Stimulated activated CD8-positive, alpha-beta memory T cell treated with anti-CD3 and anti-CD28 coated beads, Interleukin-4, amount 100 ng/mL, for 4 hours (primary cell): ENCODE results near the gene SPTBN2.

ENCODE experiments used
- DNase-seq, 2 donors: peaks; one replicate each; pipeline ENCODE4 v3.0.0-alpha.2; 2020; ENCODE audit warnings: low read depth in 2 of 2, low spot score in 1 of 2

SPTBN2 gene

DNA sequence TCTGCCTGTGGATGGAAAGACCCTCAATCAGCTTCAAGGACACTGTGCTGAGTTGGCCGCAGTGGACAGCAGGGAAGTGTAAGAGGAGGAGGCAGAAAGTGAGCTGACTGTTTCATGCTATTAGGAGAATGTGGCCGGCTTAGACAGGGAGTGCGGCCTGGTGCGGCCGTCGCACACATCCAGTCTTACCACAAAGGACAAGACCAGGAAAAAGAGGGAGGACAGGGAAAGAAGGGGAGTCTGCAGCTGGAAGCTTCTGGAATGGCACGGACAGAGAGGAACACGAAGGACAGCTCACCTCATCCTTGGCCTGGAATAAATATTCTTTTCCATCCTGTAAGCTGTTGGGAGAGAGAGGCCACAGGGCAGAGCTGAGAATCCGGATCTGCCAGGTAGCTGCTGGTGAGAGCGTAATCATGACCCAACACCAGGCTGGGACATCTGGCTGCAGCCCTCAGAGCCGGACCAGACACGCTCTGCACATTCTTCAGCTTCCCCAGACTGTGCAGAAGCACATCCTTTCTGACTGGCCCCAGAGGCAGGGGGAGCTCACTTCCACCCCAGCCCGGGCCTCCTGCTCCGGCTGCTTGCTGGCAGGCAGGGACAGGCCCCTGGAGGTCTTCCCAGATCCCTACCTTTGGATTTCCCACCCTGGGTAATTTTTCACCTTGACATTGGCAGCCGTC lies 42.8 kb downstream of the SPTBN2 start:
- no peak for DNase-seq

DNA sequence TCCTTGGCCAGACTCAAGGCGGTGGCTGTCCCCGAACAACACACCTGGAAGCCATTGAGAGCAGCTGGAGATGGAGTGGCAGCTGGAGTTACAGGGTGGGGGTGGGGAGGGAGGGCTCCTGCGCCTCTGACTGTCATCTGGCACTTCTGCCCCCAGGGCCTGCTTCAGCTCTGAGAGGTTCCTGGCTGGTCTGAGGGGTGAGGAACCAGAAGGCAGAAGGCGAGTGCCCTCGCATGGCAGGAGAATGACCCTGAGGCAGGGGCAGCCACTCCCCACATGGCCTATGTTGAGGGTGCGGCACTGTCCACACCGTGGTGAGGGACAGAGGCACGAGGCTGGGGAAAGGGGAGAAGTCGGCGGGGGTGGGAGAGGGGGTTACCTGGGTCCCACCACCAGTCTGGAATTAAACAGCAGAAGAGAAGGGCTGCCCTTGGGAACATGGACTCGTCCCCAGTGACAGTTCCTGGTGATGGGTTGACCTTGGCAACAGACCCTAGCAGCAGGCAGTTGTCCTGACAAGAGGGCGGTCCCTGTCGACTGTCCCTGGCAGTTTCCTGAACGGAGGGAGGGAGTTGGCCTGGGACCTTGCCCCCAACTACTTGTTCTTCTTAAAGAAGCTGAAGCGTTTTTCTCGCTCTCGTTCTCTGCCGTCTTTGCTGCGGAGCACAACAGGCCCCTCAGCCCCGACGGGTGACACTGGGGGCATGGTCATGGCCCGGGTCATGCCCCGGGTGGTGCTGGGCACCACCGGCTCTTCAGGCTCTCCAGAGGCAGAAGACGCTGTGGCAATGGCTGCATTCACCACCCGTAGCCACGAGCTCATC lies 43.5 kb downstream of the SPTBN2 start:
- no peak for DNase-seq

DNA sequence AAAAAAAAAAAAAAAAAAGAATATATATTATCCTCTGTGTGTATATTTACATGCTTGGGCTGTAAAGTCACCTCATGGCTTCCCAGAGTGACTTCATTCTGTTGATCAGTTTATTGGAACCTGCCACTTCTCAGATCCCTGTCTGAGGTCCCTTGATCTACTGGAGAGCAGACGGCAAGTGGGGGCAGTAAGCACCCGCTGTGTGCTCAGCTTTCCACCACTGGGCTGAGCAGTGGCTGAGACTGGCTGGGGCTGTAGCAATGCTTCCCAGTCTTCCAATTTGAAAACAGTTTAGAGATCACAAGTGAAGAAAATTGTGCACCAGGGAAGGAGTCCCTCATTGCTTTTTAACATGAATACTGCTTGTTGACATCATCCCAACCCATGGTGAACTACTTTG lies 44.4 kb downstream of the SPTBN2 start:
- no peak for DNase-seq

DNA sequence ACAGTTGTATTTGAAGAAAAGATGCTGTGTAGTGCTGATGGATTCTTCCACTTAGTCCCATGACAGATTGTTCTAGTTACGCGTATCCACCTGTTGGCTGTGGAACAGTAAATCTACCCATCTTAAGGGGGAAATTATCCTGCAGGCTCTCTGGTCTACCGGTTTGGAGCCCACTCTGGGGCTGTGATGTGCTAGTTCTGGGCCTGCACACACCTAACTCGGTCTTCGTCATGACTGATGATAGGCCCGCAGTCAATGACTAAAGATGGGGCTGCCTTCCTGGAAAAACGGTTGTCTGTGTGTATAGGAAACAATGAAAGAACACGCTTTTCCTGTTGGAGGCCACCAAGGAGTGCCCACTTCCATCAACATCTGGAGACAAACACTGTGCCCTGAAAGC lies 45.1 kb downstream of the SPTBN2 start:
- DNase-seq, result no peak

DNA sequence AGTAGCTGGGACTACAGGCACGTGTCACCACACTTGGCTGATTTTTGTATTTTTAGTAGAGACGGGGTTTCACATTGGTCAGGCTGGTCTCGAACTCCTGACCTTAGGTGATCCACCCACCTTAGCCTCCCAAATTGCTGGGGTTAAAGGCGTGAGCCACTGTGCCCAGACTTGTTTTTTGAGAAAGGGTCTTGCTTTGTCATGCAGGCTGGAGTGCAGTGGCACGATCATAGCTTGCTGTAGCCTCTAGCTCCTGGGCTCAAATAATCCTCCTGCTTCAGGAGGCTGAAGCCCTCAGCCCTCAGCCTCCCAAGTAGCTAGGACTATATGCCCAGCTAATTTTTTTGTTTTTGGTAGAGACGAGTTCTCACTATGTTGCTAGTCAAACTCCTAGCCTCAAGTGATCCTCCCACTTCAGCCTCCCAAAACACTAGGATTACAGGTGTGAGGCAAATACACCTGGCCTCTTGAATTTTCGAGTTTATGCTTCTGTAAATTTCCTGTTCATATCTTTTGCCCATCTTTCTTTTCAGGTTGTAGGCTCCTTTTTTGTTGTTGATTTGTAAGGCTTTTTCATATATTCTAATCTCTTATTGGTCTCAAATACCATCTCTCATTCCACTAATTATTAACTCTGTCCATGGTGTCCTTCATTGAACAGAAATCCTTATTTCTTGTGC lies 47.9 kb downstream of the SPTBN2 start:
- no peak for DNase-seq

DNA sequence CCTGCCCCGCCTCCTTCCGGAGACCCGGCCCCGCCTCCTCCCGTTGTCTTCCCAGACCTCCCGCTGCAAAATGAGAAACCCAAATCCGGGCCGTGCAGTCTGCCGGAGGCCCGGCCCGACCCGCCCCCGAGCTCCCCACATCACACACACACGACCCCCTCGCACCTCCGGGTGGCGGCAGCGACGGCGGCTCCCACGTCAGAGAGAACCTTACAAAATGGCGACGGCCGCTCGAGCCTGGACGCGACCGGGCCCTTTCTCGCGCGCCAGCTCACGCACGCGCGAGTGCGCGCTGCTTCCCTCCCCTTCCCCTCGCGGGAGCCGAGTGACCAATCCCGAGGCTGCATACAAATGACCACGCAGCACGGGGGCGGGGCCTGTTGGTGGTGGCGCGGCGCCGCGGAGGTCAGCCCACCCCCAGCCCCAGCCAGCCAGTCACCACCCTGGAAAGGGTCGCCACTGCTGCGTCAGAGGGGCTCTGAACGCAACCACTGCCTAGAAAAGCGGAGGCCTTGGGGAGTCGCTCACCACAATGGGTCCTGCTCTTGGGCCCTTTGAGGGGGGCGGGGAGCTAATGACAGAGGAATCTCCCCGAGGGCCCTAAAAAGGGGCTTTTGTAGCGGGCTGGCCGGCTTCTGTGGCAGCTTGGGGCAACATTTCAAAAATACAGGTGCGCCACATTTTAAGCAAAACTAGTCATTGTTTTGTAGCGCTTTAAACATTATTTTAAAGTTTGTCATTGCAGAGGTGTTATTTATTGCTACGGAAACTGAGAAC lies 51.2 kb downstream of the SPTBN2 start, which contains the start of gene RBM4B:
Gene RBM4B (minus strand): TSS at position 289 of the 777 bp plus-strand sequence. CDS start 808 bp downstream, outside the sequence.
- DNase-seq, result peak; percentile 85 to 90

DNA sequence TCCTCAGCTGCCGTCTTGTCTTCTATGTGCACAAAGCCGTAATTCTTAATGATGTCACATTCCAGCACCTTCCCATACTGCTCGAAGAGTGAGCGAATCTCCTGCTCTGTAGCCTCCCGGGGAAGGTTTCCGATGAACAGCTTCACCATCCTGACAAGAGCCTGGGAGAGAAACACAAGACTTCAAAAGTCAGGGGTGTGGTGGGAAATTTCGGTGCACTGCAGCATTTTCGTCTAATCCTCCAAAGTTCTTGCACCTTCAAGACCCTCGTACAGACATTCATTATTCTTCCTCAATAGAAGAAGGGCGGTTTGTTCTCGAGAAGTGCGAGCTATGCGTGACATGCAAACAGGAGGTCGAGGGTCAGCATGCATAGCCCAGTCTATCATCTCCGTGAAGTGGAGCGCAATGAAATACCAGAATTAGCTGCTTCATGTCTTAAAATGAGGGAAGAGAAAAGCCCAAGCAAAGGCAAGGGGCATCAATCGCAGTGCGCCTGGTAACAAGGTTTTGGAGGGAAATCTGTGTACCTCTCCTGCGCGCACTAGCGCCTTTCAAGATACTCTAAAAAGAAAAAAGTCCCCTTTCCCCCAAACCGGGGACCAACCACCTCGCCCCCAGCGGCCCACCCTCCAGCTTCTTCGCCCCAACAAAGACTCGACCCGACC lies 52.0 kb downstream of the SPTBN2 start:
- no peak for DNase-seq

DNA sequence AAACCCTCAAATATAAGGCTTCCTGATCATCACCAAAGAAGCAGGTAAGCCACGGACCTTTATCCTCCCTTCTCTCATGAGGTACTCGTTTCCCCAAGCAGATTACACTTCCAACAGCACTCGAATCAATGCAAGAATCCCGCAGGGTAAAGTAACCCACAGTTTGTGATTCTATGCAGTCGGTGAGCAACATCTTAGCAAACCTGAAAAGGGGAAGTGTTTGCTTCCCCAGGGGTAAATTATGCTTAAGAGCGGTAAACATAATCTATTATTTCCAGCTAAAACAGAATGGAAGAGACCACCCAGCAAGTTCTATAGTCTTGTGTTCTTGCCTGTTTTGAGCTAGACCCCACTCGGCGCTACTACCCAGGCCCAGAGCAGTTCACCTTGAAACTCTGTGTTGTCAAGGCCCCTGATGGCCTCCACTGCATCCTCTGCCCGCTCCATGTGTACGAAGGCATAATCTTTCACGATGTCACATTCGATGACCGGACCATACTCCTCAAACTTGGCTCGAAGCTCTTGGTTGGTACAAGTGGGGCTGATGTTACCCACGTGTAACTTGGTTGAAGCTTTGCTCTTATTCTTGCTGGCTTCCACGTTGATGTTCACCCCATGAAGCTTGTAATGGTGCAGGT lies 52.6 kb downstream of the SPTBN2 start:
- DNase-seq, result no peak

DNA sequence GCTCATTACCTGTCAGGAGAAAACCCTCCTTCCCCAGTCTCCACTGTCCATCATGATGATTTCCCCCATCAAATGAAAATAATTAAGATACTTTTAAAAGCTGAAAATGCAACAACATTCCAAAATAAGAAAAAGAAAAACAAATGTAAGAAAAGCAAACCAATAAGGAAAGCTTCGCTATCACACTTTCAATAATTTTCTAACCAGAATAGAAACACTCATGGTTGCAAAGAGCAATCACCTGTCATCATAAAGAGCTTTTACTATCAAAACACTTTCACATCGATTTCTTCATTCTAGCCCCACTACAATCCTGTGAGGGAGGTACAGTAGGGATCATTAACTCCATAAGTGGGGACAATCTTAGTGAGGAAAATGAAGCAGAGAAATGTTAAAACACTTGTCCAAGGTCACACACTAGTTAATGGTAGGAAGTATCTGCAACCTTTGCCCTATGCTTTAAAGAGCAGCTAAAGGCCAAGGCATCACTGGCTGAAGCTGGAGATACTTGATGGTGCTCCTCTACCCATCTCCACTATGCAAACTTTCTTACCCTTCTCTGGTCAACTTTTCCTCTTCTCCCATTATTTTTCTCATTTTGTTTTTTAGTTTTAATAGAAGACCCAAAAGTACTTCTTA lies 53.9 kb downstream of the SPTBN2 start:
- no peak for DNase-seq

DNA sequence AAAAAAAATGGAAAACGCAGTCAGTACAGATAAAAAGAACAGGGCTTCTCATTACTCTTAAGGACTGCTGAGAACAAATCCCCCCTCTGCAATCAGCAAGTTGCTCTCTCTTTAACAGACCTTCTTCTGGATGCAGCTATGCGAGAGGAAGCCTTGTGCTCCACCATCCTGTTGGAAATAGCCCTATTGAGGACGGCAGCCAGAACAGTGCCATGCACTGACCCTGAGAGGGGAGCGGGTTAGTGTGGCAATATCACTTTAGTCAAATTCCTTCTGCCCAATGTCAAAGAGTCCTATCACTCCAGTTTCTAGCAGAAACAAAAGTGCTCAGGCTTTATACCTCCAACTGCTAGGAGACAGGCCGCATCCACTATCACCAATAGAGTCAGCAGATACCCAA lies 58.2 kb downstream of the SPTBN2 start:
- DNase-seq, result no peak

DNA sequence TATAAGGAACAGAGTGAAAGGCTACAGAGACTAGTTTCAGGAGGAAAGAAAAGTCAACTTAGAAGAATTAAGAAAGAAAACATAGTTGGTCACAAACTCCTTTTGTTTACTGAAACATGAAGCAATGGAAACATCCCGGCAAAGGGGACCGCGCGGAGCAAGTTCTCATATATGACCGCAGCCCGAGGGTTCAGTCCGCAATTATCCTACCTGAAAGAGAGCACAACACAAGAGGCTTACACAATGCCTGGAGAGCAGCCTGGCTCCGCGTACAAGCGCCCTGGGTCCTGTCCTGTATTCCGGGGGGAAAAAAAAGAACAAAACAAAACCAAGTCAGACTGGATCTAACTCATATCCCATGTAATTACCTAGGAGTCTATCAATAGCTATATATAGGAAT lies 63.6 kb downstream of the SPTBN2 start:
- DNase-seq, result no peak

DNA sequence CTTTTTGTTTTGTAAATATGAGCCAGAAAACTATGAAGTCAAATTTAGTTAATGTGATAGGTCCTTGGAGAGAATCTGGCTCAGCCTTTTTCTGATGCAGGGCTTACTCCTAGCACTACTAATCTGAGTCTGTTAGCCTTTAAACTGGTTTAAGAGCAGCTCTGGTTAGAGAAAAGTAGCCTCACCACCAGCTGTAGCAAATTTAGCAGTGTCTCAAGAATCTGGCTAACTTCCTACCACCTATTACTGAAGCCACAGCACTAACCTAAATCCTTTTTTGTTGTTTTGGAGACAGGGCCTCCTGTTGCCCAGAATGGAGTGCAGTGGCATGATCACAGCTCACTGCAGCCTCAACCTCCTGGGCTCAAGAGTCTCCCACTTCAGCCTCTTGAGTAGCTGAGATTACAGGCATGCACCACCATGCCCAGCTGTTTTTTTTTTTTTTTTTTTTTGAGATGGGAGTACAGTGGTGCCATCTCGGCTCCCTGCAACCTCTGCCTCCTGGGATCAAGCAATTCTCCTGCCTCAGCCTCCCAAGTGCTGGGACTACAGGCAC lies 65.2 kb downstream of the SPTBN2 start:
- no peak for DNase-seq

DNA sequence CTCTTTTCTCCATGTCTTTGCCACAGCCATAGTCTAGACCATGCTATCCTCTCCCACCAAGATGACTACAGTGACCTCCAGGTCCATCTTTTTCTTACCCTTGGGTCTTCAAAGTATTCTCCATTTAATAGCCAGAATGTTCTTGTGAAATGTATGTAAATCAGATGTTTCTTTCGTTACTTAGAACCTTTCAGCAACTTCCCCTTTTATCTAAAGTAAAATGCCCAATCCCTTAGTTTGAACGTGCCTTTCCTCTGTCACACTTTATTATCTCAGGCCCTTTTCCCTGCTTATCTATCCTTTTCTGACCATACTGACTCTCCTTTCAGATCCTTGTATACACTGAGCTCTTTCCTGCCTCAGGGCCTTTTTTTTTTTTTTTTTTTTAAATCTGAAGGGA lies 69.3 kb downstream of the SPTBN2 start:
- no peak for DNase-seq

DNA sequence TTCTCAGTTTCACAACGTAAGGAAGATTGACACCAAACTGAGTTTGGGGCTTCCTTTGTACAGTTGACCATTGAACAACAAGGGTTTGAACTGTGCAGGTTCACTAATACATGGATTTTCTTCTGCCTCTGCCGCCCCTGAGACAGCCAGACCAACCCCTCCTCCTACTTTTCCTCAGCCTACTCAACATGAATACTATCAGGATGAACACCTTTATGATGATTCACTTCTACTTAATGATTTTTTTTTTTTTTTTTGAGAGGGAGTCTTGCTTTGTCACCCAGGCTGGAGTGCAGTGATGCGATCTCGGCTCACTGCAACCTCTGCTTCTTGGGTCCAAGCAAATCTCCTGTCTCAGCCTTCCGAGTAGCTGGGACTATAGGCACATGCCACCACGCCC lies 75.9 kb downstream of the SPTBN2 start:
- DNase-seq, result no peak

DNA sequence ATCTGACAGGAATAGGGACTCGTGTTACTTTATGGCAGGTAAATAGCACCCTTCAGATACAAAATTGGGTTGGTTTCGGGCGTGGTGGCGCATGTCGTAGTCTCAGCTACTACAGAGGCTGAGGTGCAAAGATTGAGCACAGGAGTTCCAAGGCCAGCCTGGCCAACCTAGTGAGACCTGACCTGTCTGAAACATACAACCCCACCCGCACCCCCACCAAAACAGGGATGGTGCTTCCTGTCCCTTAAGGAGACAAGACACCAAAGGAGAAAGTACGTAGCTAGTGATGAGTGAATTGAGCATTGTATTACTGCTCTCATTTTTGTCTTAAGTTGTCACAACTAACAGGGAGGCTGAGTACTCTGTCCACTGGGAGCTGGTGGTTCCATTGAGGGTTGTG lies 76.4 kb downstream of the SPTBN2 start:
- DNase-seq, result no peak

DNA sequence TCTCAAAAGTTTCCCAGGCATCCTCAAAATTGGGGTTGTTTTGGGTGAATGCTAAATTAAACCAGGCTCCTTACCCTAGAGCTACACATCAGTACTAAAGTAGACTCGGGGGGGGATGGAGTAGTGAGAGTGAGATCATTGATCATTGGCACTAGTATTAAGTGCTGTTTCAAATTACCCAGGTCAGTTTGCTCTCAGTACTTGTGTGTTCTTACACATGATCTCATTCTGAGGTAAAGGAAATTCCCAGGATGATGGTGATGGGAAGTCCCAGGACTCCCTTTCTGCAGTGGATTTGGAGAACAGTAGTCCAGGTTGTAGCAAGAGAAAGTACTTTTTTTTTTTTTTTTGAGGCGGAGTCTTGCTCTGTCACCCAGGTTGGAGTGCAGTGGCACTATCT lies 78.0 kb downstream of the SPTBN2 start:
- DNase-seq, result no peak

DNA sequence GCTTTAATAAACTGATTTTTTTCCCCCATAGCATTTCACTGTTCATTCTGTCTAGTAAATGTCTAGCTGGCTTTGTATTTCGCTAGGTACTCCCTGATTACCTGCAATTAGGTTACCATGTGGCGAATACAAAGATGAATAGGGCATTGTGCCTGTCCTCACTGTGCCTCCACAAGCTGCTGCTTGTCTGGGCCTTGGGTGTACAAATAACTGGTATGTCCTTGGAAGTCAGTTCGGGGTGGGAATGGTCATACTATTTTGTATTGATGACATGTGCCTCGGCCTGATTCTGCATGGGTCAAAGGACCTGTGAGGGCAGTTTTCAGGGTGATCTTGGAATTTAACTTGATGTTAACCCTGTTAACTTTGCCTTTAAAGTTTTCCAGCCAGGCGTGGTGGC lies 79.1 kb downstream of the SPTBN2 start:
- DNase-seq, result no peak

DNA sequence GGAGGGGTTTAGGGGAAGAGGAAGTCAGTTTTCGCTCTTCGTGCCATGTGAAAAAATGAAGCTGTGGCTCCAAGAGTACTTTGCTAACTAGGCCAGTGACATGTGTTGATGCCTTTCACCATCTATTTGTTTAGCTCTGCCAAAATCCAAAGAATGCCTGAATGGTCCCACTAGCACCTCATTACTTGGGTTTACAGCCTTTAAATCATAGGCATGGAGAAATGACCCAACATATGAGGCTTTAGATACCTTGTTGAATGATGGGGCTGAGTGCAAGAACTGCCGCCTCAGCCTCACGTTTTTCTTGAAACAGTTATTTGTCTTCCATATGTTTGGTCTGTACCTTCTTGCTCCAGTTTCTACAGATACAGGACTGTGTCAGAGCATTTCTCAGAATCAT lies 82.2 kb downstream of the SPTBN2 start:
- no peak for DNase-seq

DNA sequence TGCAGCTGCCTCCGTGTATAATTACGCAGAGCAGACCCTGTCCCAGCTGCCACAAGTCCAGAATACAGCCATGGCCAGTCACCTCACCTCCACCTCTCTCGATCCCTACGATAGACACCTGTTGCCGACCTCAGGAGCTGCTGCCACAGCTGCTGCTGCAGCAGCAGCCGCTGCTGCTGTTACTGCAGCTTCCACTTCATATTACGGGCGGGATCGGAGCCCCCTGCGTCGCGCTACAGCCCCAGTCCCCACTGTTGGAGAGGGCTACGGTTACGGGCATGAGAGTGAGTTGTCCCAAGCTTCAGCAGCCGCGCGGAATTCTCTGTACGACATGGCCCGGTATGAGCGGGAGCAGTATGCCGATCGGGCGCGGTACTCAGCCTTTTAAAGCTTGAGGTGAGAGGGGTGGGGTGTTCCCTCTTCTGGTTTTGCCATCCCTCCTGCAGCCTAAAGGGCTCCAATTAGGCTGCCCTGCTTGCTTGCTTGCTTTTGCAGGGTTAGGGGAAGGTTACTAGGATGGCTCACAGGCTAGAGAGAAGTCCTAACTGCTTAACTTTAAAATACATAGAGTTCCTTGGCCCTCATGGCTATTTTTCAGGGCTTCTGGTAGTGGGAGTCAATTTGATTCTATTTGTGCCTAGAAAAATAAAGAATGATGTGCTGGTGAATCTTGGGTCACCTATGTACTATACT lies 85.1 kb downstream of the SPTBN2 start:
- no peak for DNase-seq
